GM23338 (cell line): Measurements from ENCODE around the gene ARL6. TPM values are rescaled to one million over a fixed set of nuclear protein-coding genes. Genes with fewer than 3 reads are reported as not detected.
A peak's percentile ranks its signal among the peaks of the same experiment; 100 is the strongest.

Experiments
- ATAC-seq: fragments of 200-7000 bp; cut with Tn5 transposase; 3 replicates; pipeline ENCODE4 v1.9.1; 2020
- DNase-seq: peaks from one replicate; pipeline ENCODE4 v3.0.0-alpha.2; 2015; ENCODE audit warnings: low spot score
- H2AFZ ChIP-seq: fragments of 200-600 bp; sonication (generic); 2 replicates; pipeline ENCODE4 v1.8.0; 2016; ENCODE audit warnings: antibody characterized with exemption, mild to moderate bottlenecking, moderate library complexity
- H3F3A ChIP-seq: fragments of 200-600 bp; sonication (generic); replicated peaks from 2 replicates; pipeline ENCODE4 v1.8.0; 2017; ENCODE audit warnings: antibody characterized with exemption, mixed run types, low read depth
- H3K27ac ChIP-seq: fragments of 200-600 bp; sonication (generic); 2 replicates; pipeline ENCODE4 v1.6.1; 2016; ENCODE audit warnings: low read depth
- H3K27me3 ChIP-seq: fragments of 200-600 bp; sonication (generic); 2 replicates; pipeline ENCODE4 v1.8.0; 2016; ENCODE audit warnings: mild to moderate bottlenecking, mixed run types, moderate library complexity; ENCODE audit not compliant: insufficient read depth
- H3K36me3 ChIP-seq: fragments of 200-600 bp; sonication (generic); 2 replicates; pipeline ENCODE4 v1.8.0; 2016; ENCODE audit warnings: mild to moderate bottlenecking; ENCODE audit not compliant: insufficient read depth
- H3K4me1 ChIP-seq: fragments of 200-600 bp; sonication (generic); 2 replicates; pipeline ENCODE4 v1.8.0; 2016; ENCODE audit warnings: mild to moderate bottlenecking, moderate library complexity; ENCODE audit not compliant: insufficient read depth
- H3K4me2 ChIP-seq: fragments of 200-600 bp; sonication (generic); 2 replicates; pipeline ENCODE4 v1.7.1; 2017; ENCODE audit warnings: mixed run types
- H3K4me3 ChIP-seq: fragments of 200-600 bp; sonication (generic); 2 replicates; pipeline ENCODE4 v1.6.1; 2016; ENCODE audit warnings: mixed run types
- H3K79me2 ChIP-seq: fragments of 200-600 bp; sonication (generic); replicated peaks from 2 replicates; pipeline ENCODE4 v1.8.0; 2017; ENCODE audit warnings: mild to moderate bottlenecking; ENCODE audit not compliant: insufficient read depth
- H3K9me2 ChIP-seq: fragments of 200-600 bp; sonication (generic); 2 replicates; pipeline ENCODE4 v1.8.0; 2017; ENCODE audit not compliant: insufficient read depth
- H4K20me1 ChIP-seq: fragments of 200-600 bp; sonication (generic); replicated peaks from 2 replicates; pipeline ENCODE4 v1.8.0; 2017; ENCODE audit warnings: mild to moderate bottlenecking; ENCODE audit not compliant: insufficient read depth
- H3K27ac Mint-ChIP-seq: 2 replicates; pipeline ENCODE4 v1.8.0; 2020; ENCODE audit warnings: inconsistent platforms, mild to moderate bottlenecking, moderate library complexity, mixed read lengths
- H3K27me3 Mint-ChIP-seq: 3 replicates; pipeline ENCODE4 v1.8.0; 2022; ENCODE audit warnings: low read depth, mild to moderate bottlenecking, moderate library complexity, mixed read lengths, inconsistent platforms; ENCODE audit not compliant: insufficient read depth, poor library complexity
- H3K36me3 Mint-ChIP-seq: 3 replicates; pipeline ENCODE4 v1.8.0; 2021; ENCODE audit warnings: low read depth, mild to moderate bottlenecking, inconsistent platforms, moderate library complexity, mixed read lengths
- H3K4me1 Mint-ChIP-seq: 3 replicates; pipeline ENCODE4 v1.8.0; 2020; ENCODE audit warnings: mild to moderate bottlenecking, inconsistent platforms, mixed read lengths
- H3K4me3 Mint-ChIP-seq: 3 replicates; pipeline ENCODE4 v1.8.0; 2021; ENCODE audit warnings: moderate library complexity, mild to moderate bottlenecking, inconsistent platforms, mixed read lengths
- H3K9me3 Mint-ChIP-seq: 3 replicates; pipeline ENCODE4 v1.8.0; 2020; ENCODE audit warnings: moderate library complexity, mild to moderate bottlenecking, inconsistent platforms, mixed read lengths
- CREB1 ChIP-seq: fragments of 250-450 bp; sonication (Bioruptor Pico); IDR thresholded peaks from 2 replicates; pipeline ENCODE4 v1.5.0; 2020; ENCODE audit warnings: low read depth, mild to moderate bottlenecking, moderate library complexity
- CTCF ChIP-seq, 2 experiments: fragments of 200-600 bp in 1 of 2; sonication (generic) in 1 of 2; conservative IDR thresholded peaks; 2 replicates each; pipeline versions ENCODE4 v1.5.1 to v1.6.1; 2016 to 2017; ENCODE audit warnings: antibody characterized with exemption in 2 of 2, low read depth in 2 of 2, mild to moderate bottlenecking in 2 of 2, moderate library complexity in 1 of 2
- EZH2phosphoT487 ChIP-seq: fragments of 200-600 bp; sonication (generic); IDR thresholded peaks from one replicate; pipeline ENCODE4 v1.8.1; 2018; ENCODE audit warnings: antibody characterized with exemption; ENCODE audit not compliant: unreplicated experiment
- JUNB ChIP-seq: IDR thresholded peaks from one replicate; pipeline ENCODE4 v1.6.1; 2016; ENCODE audit warnings: antibody characterized with exemption; ENCODE audit not compliant: unreplicated experiment
- REST ChIP-seq: IDR thresholded peaks from one replicate; pipeline ENCODE4 v1.6.1; 2018; ENCODE audit warnings: antibody characterized with exemption; ENCODE audit not compliant: unreplicated experiment
- STAT1 ChIP-seq: IDR thresholded peaks from one replicate; pipeline ENCODE4 v1.6.1; 2016; ENCODE audit warnings: antibody characterized with exemption; ENCODE audit not compliant: unreplicated experiment
- ZNF114 ChIP-seq: fragments of 250-450 bp; sonication (Bioruptor Pico); IDR thresholded peaks from 2 replicates; pipeline ENCODE4 v1.5.0; 2020; ENCODE audit warnings: mild to moderate bottlenecking, moderate library complexity
- ZNF331 ChIP-seq: fragments of 250-450 bp; sonication (Bioruptor Pico); IDR thresholded peaks from 2 replicates; pipeline ENCODE4 v1.5.0; 2020; ENCODE audit warnings: low read depth, mild to moderate bottlenecking, moderate library complexity
- polyA plus RNA-seq: library from polyadenylated mRNA; unstranded; fragments of >200 nt; fragmentation: Nextera tagmentation; extraction: Ambion mirVana; gene quantifications from 2 replicates; pipeline ENCODE4 v1.2.1, GENCODE V29; 2016
- total RNA-seq: library from RNA; depleted of rRNA; stranded (reverse); fragments of >200 nt; shearing (Covaris generic); gene quantifications from 2 replicates; pipeline ENCODE4 v1.2.3, GENCODE V29; 2014

The ARL6 gene
- total and polyA plus RNA-seq, 2 experiments from 2014 or later = 9.8 to 10.9 TPM

GRCh38 chr3:97795951-97796350 is 31.4 kb downstream of the ARL6 start:
- Mint-ChIP-seq H3K4me1 (no peaks in the 10 kb centered on the region), H3K4me3 (no peak overlapping the region), H3K36me3 (no peaks in the 10 kb centered on the region; the same call in 2 of the 3 replicates), H3K27ac (no peak overlapping the region), H3K27me3 (no peaks in the 10 kb centered on the region), H3K9me3 (no peaks in the 10 kb centered on the region)
- Histone ChIP-seq H3K4me2 (no peak overlapping the region), H3K27me3 (no peaks in the 10 kb centered on the region), H3K4me1 (no peaks in the 10 kb centered on the region), H2AFZ (no peak overlapping the region), H3F3A (no peaks in the 10 kb centered on the region), H3K9me2 (no peaks in the 10 kb centered on the region), H3K36me3 (no peaks in the 10 kb centered on the region), H3K4me3 (no peak overlapping the region), H3K27ac (no peak overlapping the region), H4K20me1 (no peaks in the 10 kb centered on the region), H3K79me2 (no peaks in the 10 kb centered on the region)
- TF ChIP-seq CTCF (conservative IDR thresholded peaks at IDR 0.05; ENCODE audit: low read depth in 2 of 2) (no peak), JUNB (no peak)
- DNase-seq (no peak), ATAC-seq (no peak)

GRCh38 chr3:97804471-97804870 is 39.9 kb downstream of the ARL6 start:
- H3K9me3 Mint-ChIP-seq = no peaks in the 10 kb centered on the region; the same call in 2 of the 3 replicates
- Histone ChIP-seq H3K9me2 (no peaks in the 10 kb centered on the region), H3K4me2 (no peak overlapping the region), H3F3A (no peaks in the 10 kb centered on the region), H2AFZ (no peak overlapping the region), H3K79me2 (no peaks in the 10 kb centered on the region), H3K4me3 (no peak overlapping the region), H3K4me1 (no peaks in the 10 kb centered on the region), H3K27ac (0 out of 2 replicates have a peak overlapping the region, but pooled peaks have one; percentile 17), H3K27me3 (no peaks in the 10 kb centered on the region), H3K36me3 (no peaks in the 10 kb centered on the region), H4K20me1 (no peaks in the 10 kb centered on the region)
- H3K4me3 Mint-ChIP-seq = no peak overlapping the region
- ATAC-seq (no peak), DNase-seq (no peak)
- H3K27me3 Mint-ChIP-seq = peaks cover 2% of the 10 kb centered on the region
- no peaks in the 10 kb centered on the region for H3K4me1 Mint-ChIP-seq
- peaks cover 3% of the 10 kb centered on the region; the same call in 2 of the 3 replicates for H3K36me3 Mint-ChIP-seq
- no peak overlapping the region for H3K27ac Mint-ChIP-seq
- no peak for TF ChIP-seq EZH2phosphoT487
- TF ChIP-seq REST = no peak
- no peak for TF ChIP-seq CREB1 (CRISPR knock-in tag)
- TF ChIP-seq CTCF (conservative IDR thresholded peaks at IDR 0.05; ENCODE audit: low read depth in 2 of 2) = no peak
- TF ChIP-seq ZNF331 = no peak
- no peak for TF ChIP-seq STAT1
- no peak for TF ChIP-seq ZNF114 (CRISPR knock-in tag)
